Small intestine (tissue), 7 donors: ENCODE data around the gene KANK2. TPM values are rescaled to one million over a fixed set of nuclear protein-coding genes. Genes with fewer than 3 reads are reported as not detected.
"Not testable (repeated sequence)": the region's sequence is repeated elsewhere in the genome, so short reads cannot be mapped to it uniquely, and the experiment has no call there.

Source experiments
- DNase-seq, 2 donors: peaks; one replicate each; pipeline versions ENCODE4 v3.0.0 to v3.0.0-alpha.2; 2013
- FAIRE-seq: peaks from 2 replicates; lab custom pipeline; 2012; peaks lifted over from hg19 to GRCh38; lab: Jason Lieb, UNC
- H3K27ac ChIP-seq, 3 donors: one replicate each; pipeline ENCODE4 v1.5.1; 2013; ENCODE audit warnings: low read length in 2 of 3, mild to moderate bottlenecking in 2 of 3, control low read depth in 1 of 3, inconsistent platforms in 1 of 3, low read depth in 1 of 3, moderate library complexity in 1 of 3
- H3K27me3 ChIP-seq, 3 donors: one replicate each; pipeline ENCODE4 v1.6.1; 2013; ENCODE audit warnings: low read length in 3 of 3, inconsistent platforms in 1 of 3; ENCODE audit not compliant: control insufficient read depth in 3 of 3, insufficient read depth in 3 of 3
- H3K36me3 ChIP-seq, 3 donors: one replicate each; pipeline ENCODE4 v1.6.1; 2013; ENCODE audit warnings: low read length in 3 of 3, inconsistent platforms in 1 of 3, low read depth in 1 of 3, mild to moderate bottlenecking in 1 of 3, moderate library complexity in 1 of 3; ENCODE audit not compliant: control insufficient read depth in 3 of 3, insufficient read depth in 2 of 3
- H3K4me1 ChIP-seq, 3 donors: one replicate each; pipeline ENCODE4 v1.6.1; 2013; ENCODE audit warnings: low read length in 2 of 3, inconsistent platforms in 1 of 3, low read depth in 1 of 3, mild to moderate bottlenecking in 1 of 3, moderate library complexity in 1 of 3; ENCODE audit not compliant: control insufficient read depth in 3 of 3, insufficient read depth in 2 of 3
- H3K4me3 ChIP-seq, 3 donors: one replicate each; pipeline ENCODE4 v1.5.1; 2013; ENCODE audit warnings: low read length in 3 of 3, control low read depth in 1 of 3, inconsistent platforms in 1 of 3, low read depth in 1 of 3, mild to moderate bottlenecking in 1 of 3, moderate library complexity in 1 of 3
- H3K9me3 ChIP-seq, 2 donors: one replicate each; pipeline ENCODE4 v1.6.1; 2013; ENCODE audit warnings: low read depth in 1 of 2, low read length in 1 of 2; ENCODE audit not compliant: control insufficient read depth in 2 of 2, insufficient read depth in 1 of 2
- WGBS, 3 donors: extraction: QIAGEN DNeasy Blood & Tissue Kit; methylation state at CpG; one replicate each; pipeline ENCODE4 v1.1.7; 2013; 5-methylcytosine and 5-hydroxymethylcytosine counted together
- polyA plus RNA-seq, 4 donors: library from polyadenylated mRNA; stranded (reverse) in 3 of 4; unstranded in 1 of 4; fragments of 200-250 nt in 3 of 4; fragments of 120-200 nt in 1 of 4; gene quantifications; one replicate each; pipeline versions ENCODE4 v1.2.1 to v1.2.3, GENCODE V29; 2013
- donor health status: healthy with polysubstance abuse.
- donor health status: control.
- donor health status: control.
- donor health status: Bipolar disorder and iron deficiency.
- donor health status: healthy.

Gene KANK2
- polyA plus RNA-seq, 4 donors, result 10.7 to 83.6 (median 45.5) TPM

DNA sequence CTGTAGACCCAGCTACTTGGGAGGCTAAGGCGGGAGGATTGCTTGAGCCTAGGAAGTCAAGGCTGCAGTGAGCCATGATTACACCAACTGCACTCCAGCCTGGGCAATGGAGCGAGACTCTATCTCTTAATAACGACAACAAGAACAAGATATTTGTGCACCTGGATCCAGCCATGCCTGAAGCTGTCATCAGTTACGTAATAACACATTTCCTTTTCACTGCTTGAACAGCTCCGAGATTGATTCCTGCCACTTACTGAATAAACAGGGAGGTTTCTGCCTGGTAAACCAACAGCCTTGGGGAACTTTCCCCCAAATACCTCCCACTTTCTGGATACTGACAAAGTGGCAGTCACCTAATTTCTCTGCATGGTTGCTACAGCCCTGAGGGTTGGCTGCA, 5.4 kb downstream of the KANK2 start:
- H3K27ac ChIP-seq, result no peak overlapping the region
- no peak overlapping the region for H3K4me3 ChIP-seq
- DNase-seq (no peak), FAIRE-seq (no peak)
- peaks cover 0 to 6% (median 0%) of the 10 kb centered on the region in 3 donors for H3K4me1 ChIP-seq
- no peaks in the 10 kb centered on the region for H3K27me3 ChIP-seq
- no peaks in the 10 kb centered on the region for H3K9me3 ChIP-seq
- H3K36me3 ChIP-seq, result peaks cover 0 to 68% (median 0%) of the 10 kb centered on the region in 3 donors
- 67 to 82% (median 69%) methylated on average over 5 of the region's 5 CpGs for WGBS, 3 donors

- H3K4me1 ChIP-seq, result peaks cover 0 to 5% (median 0%) of the 10 kb centered on the region in 3 donors
- H3K9me3 ChIP-seq, result no peaks in the 10 kb centered on the region
- FAIRE-seq (no peak), DNase-seq (peak in 1 of 2 donors; percentile 31)
- H3K27ac ChIP-seq, result peak overlapping the region in 1 of 3 donors; percentile 54
- no peaks in the 10 kb centered on the region for H3K27me3 ChIP-seq
- peaks cover 0 to 74% (median 0%) of the 10 kb centered on the region in 3 donors for H3K36me3 ChIP-seq
- no peak overlapping the region for H3K4me3 ChIP-seq
- 46 to 63% (median 61%) methylated on average over 8 of the region's 8 CpGs for WGBS, 3 donors
Observed at GRCh38 chr19:11191273-11191755, 6.0 kb downstream of the KANK2 start.

- peaks cover 0 to 81% (median 0%) of the 10 kb centered on the region in 3 donors for H3K36me3 ChIP-seq
- H3K27me3 ChIP-seq, result no peaks in the 10 kb centered on the region
- no peaks in the 10 kb centered on the region for H3K9me3 ChIP-seq
- FAIRE-seq, result no peak
- no peak overlapping the region for H3K27ac ChIP-seq
- H3K4me1 ChIP-seq, result peaks cover 0 to 5% (median 0%) of the 10 kb centered on the region in 3 donors
- WGBS, 3 donors, result 84 to 87% (median 86%) methylated on average over 8 of the region's 8 CpGs
- H3K4me3 ChIP-seq, result no peak overlapping the region
- no peak for DNase-seq
Observed at GRCh38 chr19:11190501-11190900, 6.8 kb downstream of the KANK2 start.

DNA sequence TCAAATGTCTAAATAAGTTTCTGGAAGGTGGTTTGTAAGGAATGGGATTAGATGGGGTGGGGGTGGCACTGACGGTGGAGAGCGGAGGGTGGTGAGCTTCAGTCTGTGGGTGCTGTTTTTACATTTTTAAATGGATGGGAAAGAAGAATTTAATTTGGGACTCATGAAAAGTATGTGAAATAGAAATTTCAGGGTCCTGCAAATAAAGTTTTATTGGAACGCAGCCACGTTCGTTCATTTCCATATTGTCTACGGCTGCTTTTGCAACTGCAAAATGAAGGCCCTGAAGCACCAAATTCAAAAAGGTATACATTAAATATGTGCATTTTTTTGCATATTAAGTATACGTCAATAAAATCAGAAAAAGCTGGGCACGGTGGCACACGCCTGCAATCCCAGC, 9.9 kb downstream of the KANK2 start:
- peaks cover 0 to 66% (median 0%) of the 10 kb centered on the region in 3 donors for H3K36me3 ChIP-seq
- FAIRE-seq, result no peak

GRCh38 chr19:11182994-11183393, 14.4 kb downstream of the KANK2 start:
- FAIRE-seq (no peak), DNase-seq (no peak)
- Histone ChIP-seq H3K27ac (no peak overlapping the region), H3K36me3 (peaks cover 0 to 59% (median 0%) of the 10 kb centered on the region in 3 donors), H3K4me3 (no peak overlapping the region), H3K4me1 (peaks cover 0 to 9% (median 0%) of the 10 kb centered on the region in 3 donors), H3K9me3 (no peaks in the 10 kb centered on the region), H3K27me3 (no peaks in the 10 kb centered on the region)
- 74 to 91% (median 82%) methylated on average over 1 of the region's 1 CpG for WGBS, 3 donors

More for the DNA sequence above, 9.9 kb downstream of the KANK2 start:
- Histone ChIP-seq H3K4me1 (peaks cover 0 to 5% (median 0%) of the 10 kb centered on the region in 3 donors), H3K27me3 (no peaks in the 10 kb centered on the region), H3K27ac (no peak overlapping the region), H3K9me3 (no peaks in the 10 kb centered on the region), H3K4me3 (no peak overlapping the region)
- 87 to 95% (median 88%) methylated on average over 9 of the region's 9 CpGs for WGBS, 3 donors
- no peak for DNase-seq

GRCh38 chr19:11181488-11181887, 15.9 kb downstream of the KANK2 start:
- Histone ChIP-seq H3K4me3 (no peak overlapping the region), H3K36me3 (peaks cover 0 to 64% (median 2%) of the 10 kb centered on the region in 3 donors), H3K4me1 (peaks cover 0 to 9% (median 0%) of the 10 kb centered on the region in 3 donors), H3K27ac (no peak overlapping the region), H3K9me3 (no peaks in the 10 kb centered on the region), H3K27me3 (no peaks in the 10 kb centered on the region)
- FAIRE-seq, result no peak
- DNase-seq, result no peak
- WGBS, 3 donors, result 91 to 94% (median 93%) methylated on average over 4 of the region's 4 CpGs

DNA sequence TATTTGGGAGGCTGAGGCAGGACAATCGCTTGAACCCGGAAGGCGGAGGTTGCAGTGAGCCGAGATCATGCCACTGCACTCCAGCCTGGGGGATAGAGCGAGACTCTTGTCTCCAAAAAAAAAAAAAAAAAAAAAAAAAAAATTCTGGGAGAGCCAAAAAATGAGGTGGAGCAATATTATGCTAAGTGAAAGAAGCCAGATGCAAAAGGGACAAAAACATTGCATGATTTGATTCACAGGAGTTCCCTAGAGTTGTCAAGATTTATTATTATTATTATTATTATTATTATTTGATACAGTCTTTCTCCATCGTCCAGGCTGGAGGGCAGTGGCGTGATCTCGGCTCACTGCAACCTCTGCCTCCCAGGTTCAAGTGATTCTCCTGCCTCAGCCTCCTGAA, 16.4 kb downstream of the KANK2 start:
- 73 to 93% (median 79%) methylated on average over 8 of the region's 8 CpGs for WGBS, 3 donors
- peaks cover 0 to 64% (median 2%) of the 10 kb centered on the region in 3 donors for H3K36me3 ChIP-seq
- not testable (repeated sequence) for H3K4me1 ChIP-seq, H3K9me3 ChIP-seq, DNase-seq, H3K27me3 ChIP-seq, FAIRE-seq, H3K4me3 ChIP-seq
- H3K27ac ChIP-seq, result peak overlapping the region in 1 of 3 donors; percentile 2

- Histone ChIP-seq H3K4me3 (no peak overlapping the region), H3K36me3 (peaks cover 0 to 65% (median 2%) of the 10 kb centered on the region in 3 donors), H3K27me3 (no peaks in the 10 kb centered on the region), H3K4me1 (peaks cover 0 to 9% (median 0%) of the 10 kb centered on the region in 3 donors), H3K27ac (peak overlapping the region in 1 of 3 donors; percentile 2), H3K9me3 (no peaks in the 10 kb centered on the region)
- DNase-seq (no peak), FAIRE-seq (no peak)
- WGBS, 3 donors, result 56 to 86% (median 86%) methylated on average over 8 of the region's 8 CpGs
Observed at GRCh38 chr19:11180346-11180745, 17.0 kb downstream of the KANK2 start.
